ENCODE measurements around the gene ANKRD6. TPM values are rescaled to one million over a fixed set of nuclear protein-coding genes. Genes with fewer than 3 reads are reported as not detected.

Gene ANKRD6
- total RNA-seq (10 to 100 TPM in 2 of 6 donors, 1 to 10 TPM in 4; 6.3 to 14.0 (median 9.6) TPM), polyA plus RNA-seq (10 to 100 TPM in 1 of 2 donors, 1 to 10 TPM in 1; 7.8 to 14.7 TPM)

- peak; percentile 59 to 98 (median 88) for DNase-seq
- Histone ChIP-seq H3K9me3 (no peaks in the 10 kb centered on the region), H3K4me1 (no peaks in the 10 kb centered on the region), H3K36me3 (no peaks in the 10 kb centered on the region), H3K27me3 (no peaks in the 10 kb centered on the region), H3K27ac (peak within 1 kb of the TSS in 3 of 4 donors; percentile 22 to 33 (median 33)), H3K4me3 (peak within 1 kb of the TSS; percentile 92 to 96 (median 94))
- intact Hi-C loops (cut with DNase I) = loop anchor here in 1 of 3 donors (5.0 kb wide), 1 partner anchor 169 kb away; no protein-coding TSS in a partner anchor
- WGBS, 2 donors = 0% methylated on average over 28 to 38 of the region's 38 CpGs
- FAIRE-seq = no peak
- TF ChIP-seq CTCF (IDR thresholded peaks at IDR 0.05) = peak; percentile 75 to 90 (median 86)
- peak; percentile 94 to 98 (median 97) for ATAC-seq
These were observed at the start of gene ANKRD6 for GRCh38 chr6:89432875-89433251. ANKRD6 (plus strand) TSS chr6:89433152; CDS start chr6:89566977, 133,825 bp downstream.

- Histone ChIP-seq H3K27me3 (no peaks in the 10 kb centered on the region), H3K4me3 (no peak overlapping the region), H3K27ac (no peak overlapping the region), H3K9me3 (no peaks in the 10 kb centered on the region), H3K4me1 (no peaks in the 10 kb centered on the region), H3K36me3 (no peaks in the 10 kb centered on the region)
- DNase-seq (no peak), FAIRE-seq (no peak), ATAC-seq (peak in 1 of 4 donors; percentile 46)
- intact Hi-C loops (cut with DNase I) = no loop called here
- WGBS, 2 donors = 85 to 93% methylated on average over 5 of the region's 5 CpGs
- TF ChIP-seq CTCF (IDR thresholded peaks at IDR 0.05) = no peak
These were observed 47.7 kb upstream of the ANKRD6 start for GRCh38 chr6:89385156-89385667.

GRCh38 chr6:89385846-89386245 is 47.1 kb upstream of the ANKRD6 start:
- DNase-seq = no peak
- Histone ChIP-seq H3K36me3 (no peaks in the 10 kb centered on the region), H3K27ac (no peak overlapping the region), H3K4me3 (no peak overlapping the region), H3K27me3 (no peaks in the 10 kb centered on the region), H3K4me1 (no peaks in the 10 kb centered on the region), H3K9me3 (no peaks in the 10 kb centered on the region)
- ATAC-seq = no peak
- no peak for TF ChIP-seq CTCF (IDR thresholded peaks at IDR 0.05)
- 96 to 98% methylated on average over 7 of the region's 7 CpGs for WGBS, 2 donors
- intact Hi-C loops (cut with DNase I) = no loop called here
- no peak for FAIRE-seq

- DNase-seq (no peak), FAIRE-seq (no peak), ATAC-seq (no peak)
- 93 to 95% methylated on average over 6 of the region's 6 CpGs for WGBS, 2 donors
- no peaks in the 10 kb centered on the region for H3K9me3 ChIP-seq
- no peaks in the 10 kb centered on the region for H3K27me3 ChIP-seq
- H3K36me3 ChIP-seq = no peaks in the 10 kb centered on the region
- no peak overlapping the region for H3K4me3 ChIP-seq
- no peaks in the 10 kb centered on the region for H3K4me1 ChIP-seq
- TF ChIP-seq CTCF (IDR thresholded peaks at IDR 0.05) = no peak
- intact Hi-C loops (cut with DNase I) = no loop called here
- no peak overlapping the region for H3K27ac ChIP-seq
These were observed 45.9 kb upstream of the ANKRD6 start for GRCh38 chr6:89386917-89387491.
